Gastrocnemius medialis (tissue), 4 donors: ENCODE results near the gene KATNB1.

Source experiments
- CTCF ChIP-seq, 5 experiments: fragments of 450-650 bp in 3 of 5; fragments of 200-600 bp in 2 of 5; sonication (generic) in 2 of 5; IDR thresholded peaks in 4 of 5; conservative IDR thresholded peaks in 1 of 5; 1 replicate in 4 of 5; 2 replicates in 1 of 5; pipeline ENCODE4 v1.5.1; 2016 to 2019; ENCODE audit warnings: antibody characterized with exemption in 5 of 5, mild to moderate bottlenecking in 3 of 5, moderate library complexity in 3 of 5
- POLR2A ChIP-seq, 2 donors: fragments of 450-650 bp; IDR thresholded peaks; one replicate each; pipeline ENCODE4 v1.6.1; 2017; ENCODE audit warnings: antibody characterized with exemption in 2 of 2, mild to moderate bottlenecking in 2 of 2, moderate library complexity in 2 of 2

- TF ChIP-seq CTCF (IDR thresholded peaks at IDR 0.05 in 4 of 5, conservative IDR thresholded peaks at IDR 0.05 in 1 of 5) (no peak), POLR2A (IDR thresholded peaks at IDR 0.05) (no peak)
These were observed 66.3 kb downstream of the KATNB1 start for GRCh38 chr16:57801809-57802340.
